ENCODE measurements around the gene CDC42SE2.
"Not testable (repeated sequence)": the region's sequence is repeated elsewhere in the genome, so short reads cannot be mapped to it uniquely, and the experiment has no call there.

The CDC42SE2 gene

DNA sequence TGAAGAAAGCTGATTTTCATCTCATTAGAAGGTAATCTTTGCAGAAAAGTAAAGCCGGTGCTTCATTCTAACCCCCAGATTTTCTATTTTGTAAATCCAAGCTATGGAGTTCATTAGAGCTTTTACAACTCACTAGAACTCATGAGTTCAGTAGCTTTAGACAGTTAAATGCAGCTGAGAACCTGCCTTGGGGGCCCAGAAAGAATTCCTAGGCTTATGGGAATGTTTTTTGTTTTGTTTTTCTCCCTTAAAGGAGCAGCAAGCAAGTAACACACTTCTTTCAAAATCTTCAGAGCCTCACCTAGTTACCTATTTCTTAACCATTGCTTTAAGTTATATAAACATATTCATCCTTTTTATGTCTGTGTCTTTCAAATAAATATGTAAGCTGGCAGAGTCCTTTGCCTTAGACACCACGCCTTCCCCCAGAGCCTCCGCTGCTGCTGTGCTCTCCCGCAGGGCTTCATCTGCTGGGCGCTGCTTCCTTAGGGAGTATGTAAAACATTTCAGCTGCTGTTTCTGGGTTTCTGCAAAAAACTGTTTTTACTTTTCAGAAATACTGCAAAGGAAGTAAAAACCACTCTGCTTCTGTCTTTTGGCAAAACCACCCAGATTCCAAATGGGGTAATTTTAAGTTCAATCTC, 132.9 kb downstream of the CDC42SE2 start:
- no peak for DNase-seq

DNA sequence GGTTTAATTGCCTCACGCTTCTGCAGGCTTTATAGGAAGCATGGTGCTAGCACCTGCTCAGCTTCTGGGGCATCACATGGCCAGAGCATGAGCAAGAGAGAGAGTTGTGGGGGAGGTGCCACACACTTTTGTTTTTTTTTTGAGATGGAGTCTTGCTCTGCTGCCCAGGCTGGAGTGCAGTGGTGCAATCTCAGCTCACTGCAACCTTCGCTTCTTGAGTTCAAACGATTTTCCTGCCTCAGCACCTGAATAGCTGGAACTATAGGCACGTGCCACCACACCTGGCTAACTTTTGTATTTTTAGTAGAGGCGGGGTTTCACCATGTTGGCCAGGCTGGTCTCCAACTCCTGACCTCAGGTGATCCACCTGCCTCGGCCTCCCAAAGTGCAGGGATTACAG, 135.2 kb downstream of the CDC42SE2 start:
- DNase-seq = not testable (repeated sequence)

DNA sequence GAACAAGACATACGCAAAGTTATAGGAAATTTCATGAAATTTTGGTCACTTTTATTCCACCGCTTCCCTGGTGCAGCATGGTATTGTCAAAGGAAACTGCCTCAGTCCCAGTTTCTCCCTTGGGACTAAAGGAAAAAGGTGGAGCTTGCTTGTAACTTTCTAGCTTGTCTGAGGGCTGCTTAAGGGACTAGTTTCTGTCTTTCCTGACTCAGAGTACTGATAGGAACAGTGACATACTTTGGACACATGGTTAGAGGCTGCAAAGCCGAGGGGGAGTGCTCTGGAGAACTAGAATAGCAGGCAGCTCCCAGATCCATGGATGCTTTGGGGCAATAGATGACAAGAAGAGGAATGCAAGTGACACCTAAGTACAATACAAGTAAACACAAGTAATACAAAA, 136.7 kb downstream of the CDC42SE2 start:
- no peak for DNase-seq

DNA sequence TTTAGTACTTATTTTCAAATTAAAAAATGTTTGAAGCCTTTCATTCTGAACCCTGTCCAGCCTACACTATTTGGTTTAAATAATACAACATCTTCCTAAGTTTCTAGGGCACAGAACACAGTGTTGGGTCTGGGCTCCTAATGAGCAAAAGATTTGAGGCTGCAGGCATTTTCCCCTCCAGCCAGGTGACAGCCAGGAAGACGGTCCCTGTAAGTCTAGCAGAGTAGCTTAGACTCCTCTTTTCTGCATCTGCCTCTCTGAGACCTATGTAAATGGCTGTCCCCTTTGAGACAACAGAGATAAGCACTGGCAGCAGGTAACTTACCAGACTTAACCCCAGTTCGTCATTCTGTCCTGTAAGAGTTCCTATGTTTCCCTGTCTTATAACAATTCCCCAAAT, 141.8 kb downstream of the CDC42SE2 start:
- DNase-seq = no peak

DNA sequence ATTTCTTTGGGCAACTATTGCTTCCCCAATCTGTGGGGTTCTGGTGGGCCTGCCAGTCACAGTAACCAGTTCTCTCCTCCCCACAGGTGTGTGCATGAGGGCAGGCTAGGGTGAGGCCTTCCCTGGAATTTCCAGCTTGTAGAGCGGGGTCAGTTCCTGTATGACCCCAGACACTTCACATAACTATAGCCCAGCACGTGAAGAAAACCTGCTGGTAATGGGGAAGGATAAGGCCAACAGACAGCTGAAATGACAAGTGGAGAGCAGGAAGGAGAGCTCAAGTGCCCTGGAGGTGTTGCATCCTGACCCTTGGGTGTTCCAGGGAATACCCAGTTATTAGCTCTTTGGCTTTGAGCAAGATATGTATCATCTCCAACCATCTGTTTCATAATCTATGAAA, 142.2 kb downstream of the CDC42SE2 start:
- no peak for DNase-seq

DNA sequence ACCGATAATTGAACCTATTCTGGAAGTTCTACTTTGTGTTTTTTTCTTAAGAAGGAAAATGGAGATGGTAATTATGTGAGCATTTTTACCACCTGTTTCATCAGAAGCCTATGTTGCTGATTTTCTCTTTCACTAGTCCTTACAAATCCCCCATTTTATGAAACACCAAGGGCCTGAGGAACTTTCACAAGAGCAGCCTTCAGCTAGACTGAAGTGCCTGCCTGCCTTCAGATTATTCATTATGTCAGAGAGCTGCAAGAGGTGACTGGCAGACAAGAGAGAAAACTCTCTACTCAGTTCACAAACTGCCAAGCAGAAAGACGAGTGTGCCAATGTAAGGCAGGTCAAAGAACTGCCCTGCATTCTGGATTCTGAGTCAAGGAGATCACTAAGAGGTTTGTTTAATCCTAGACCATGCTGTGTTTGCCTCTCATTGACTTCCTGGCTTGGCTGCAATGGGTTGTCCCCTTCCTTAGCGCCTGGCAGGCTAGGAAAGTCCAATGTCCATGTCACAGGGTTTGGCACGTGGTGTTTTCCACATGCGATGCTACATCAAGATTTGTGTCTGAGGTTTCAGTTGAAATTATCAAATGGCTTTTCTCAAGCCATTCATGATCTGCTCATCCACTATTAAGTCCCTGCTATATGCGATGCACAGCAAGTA, 143.3 kb downstream of the CDC42SE2 start:
- no peak for DNase-seq

DNA sequence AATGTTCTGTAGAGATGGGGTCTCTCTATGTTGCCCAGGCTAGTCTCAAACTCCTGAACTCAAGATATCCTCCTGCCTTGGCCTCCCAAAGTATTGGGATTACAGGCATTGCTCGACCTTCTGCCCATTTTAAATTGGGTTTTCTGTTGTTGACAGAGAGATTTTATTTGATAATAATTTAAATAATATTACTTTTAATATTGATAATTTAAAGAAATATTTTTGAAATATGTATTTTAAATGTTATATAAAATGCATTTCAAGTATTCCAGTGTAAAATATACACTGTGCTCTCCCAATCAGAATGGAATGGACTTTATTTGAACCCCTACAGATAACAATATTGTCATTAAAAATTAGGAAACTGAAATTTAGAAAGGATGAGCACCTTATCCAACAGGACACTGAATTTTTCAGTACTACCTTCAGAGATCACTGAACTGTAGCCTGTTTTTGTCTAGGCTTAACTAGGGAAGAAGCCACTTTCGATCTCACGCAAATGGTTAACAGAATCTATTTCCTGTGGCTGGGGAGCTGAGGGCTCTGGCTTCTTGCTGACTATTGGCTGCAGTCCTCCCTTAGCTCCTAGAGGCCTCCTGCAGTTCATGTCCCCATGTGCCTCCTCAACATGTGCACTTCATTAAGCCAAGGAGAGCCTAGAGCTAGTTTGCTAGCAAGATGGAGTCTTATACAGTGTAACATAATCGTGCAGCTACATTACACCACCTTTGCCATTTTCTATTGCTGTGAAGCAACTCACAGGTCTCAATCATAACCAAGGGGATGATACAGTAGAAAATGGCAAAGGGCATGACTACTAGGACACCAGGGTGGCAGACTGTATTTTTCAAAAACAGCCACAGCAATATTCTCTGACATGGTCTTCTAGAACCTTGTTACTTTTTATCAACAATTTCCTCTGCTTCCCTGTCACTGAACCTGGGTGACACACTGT, 150.0 kb downstream of the CDC42SE2 start:
- no peak for DNase-seq

DNA sequence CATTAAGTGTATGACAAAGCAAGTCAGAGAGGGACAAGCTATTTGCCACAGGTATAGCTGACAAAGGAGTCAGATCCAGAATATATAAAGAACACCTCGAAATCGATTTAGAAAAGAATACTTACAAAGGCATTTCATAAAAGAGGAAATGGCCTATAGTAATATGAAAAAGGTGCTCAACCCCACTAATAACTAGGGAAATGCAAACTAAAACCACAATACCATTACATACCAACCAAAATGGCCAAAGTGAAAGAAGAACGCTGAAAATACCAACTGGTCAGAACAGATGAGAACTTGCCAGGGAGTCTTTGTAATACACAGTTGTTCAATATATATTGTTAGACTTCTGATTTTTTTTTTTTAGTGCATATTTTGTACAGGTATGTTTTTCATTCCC, 152.9 kb downstream of the CDC42SE2 start:
- no peak for DNase-seq

DNA sequence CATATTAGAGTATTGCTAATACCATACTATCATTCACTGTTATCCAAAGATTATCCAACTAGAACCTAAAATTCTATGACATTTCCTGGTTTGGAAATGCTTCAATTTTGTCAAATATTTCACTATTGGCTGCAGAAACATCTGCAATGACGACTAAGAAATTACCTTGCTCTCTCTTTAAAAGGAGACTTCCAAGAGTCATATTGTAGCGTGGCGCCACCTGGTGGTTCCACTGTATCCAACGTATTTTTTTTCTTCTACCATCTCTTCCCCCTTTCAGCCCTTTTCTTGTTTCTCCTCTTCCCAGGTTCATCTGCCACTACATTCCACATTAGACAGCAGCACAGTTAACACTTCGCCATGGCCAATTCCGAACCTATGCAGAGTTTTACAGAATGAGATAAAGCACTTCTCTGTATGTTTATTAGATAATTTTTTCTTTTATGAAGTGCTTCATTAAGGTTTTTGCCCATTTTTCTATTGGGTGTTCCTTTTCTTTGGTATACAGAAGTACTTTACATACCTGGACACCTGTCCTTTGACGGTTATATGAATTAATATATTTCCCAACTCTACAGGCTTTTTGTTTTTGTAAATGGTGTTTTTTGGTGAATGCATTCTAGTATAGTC, 153.5 kb downstream of the CDC42SE2 start:
- peak; percentile 29 to 83 for DNase-seq

DNA sequence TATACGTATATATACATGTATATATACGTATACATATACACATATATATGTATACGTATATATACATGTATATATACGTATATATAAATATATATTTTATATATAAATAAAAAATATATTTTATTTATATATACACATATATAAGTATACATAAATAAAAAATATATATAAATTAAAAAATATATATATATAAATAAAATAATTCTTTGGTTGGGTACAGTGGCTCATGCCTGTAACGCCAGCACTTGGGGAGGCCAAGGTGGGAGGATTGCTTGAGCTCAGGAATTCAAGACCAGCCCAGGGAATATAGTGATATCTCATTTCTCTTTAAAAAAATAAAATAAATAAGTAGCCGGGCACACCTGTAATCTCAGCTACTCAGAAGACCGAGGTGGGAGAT, 155.0 kb downstream of the CDC42SE2 start:
- no peak for DNase-seq

DNA sequence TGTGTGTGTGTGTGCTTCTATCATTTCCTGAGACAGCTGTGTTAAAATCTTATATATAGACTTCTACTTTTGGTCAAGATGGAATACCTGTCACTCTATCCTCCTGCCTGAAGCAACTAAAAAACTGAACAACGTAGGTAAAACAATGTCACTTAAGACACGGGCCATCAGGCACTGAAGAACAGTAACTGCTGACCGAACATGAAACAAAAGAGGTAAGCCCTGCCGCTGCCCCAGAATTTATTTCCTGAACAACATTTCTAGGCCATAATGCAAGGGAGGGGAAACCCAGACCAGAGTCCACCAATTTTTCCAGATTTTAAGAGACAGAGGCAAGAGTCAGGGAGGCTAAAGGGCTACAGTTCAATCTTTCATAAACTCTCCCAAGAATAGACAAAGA, 156.0 kb downstream of the CDC42SE2 start:
- no peak for DNase-seq

DNA sequence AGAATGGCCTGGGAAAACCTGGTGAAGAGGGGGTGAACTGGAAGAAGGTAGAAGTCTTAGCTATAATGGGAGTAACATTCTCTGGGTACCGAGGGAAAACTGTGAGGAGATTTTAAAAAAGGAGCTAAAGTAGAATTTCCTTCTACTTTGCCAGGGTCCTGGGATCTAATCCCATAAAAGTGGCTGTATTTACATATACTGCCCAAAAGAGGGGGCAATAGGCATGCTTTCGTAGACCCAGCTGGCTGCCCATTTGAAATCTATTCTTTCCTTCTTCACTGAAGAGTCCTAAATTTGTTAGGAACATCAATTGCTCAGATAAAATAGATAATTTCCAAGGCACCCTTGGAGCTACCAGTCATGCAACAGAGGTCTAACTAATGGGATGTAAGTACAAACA, 159.2 kb downstream of the CDC42SE2 start:
- peak in 1 of 2 experiments; percentile 59 for DNase-seq

DNA sequence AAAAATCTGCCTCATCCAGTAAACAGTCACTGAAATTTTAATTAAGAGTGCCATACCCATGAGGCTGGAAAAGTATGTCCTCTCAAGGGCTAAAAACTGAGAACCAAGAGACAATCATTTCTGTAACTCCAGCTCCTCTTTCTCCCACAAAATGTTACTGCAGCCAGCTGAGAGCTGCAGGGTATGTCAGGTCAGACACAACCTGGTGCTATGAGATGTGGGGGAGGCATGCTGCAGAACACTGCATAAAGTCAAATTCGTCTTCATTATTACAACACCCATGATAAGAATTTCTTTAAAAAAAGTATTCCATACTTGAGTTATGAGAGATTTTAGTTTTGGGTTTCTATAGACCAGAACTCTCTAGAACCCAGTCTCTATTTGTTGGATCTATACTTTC, 162.2 kb downstream of the CDC42SE2 start:
- DNase-seq = no peak

DNA sequence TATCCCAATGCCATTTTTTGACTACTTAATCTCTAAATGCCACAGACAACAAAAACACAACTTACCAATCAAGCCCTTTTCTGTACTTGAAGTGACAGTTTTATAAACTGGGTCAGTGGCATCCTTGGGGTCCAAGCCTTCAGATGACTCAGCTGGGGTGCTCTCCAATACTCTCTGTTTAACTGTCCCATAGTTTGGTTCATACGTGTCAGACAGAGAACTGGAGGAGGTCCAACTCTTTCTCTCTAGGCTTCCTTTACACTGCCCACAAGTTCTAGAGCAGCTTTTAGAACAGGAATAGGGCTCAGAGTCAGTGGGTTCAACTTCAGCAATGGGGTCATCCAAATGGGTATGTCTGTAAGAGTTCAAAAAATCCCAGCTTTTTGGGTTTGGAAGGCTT, 166.9 kb downstream of the CDC42SE2 start:
- no peak for DNase-seq

DNA sequence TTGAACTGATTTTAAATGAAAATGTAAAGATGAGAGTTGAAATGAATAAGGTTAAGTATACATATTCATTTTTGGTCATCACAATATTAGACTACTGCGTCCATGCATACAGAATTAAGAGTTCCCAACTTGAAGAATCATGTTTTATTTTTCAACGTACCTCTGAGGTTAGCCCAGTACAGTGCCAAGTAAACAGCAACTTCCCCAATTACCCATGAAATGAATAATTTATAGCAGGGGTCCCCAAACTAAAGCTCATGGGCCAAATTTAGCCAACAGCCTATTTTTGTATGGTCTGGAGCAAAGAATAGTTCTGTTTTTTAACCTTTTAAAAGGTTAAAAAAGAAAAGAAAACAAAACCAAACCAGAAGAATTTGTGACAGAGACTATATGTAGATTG, 167.9 kb downstream of the CDC42SE2 start:
- DNase-seq = no peak

DNA sequence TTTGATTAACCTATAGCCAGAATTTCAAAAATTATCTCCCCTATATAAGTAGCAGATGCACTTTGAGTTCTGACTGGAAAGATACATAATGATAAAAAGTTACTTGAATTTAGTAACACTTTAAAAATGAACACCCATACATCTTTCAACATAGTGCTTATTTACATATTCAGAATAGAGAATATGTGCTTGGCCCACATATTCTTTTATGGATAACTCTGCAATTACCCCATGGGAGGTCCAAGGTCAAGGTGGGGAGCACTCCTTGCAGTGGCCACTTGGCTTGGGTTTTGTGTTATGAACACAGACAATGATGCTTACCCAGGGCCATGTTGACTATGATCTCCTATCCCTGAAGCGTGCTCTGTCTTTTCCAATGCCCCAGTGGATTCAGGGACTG, 169.3 kb downstream of the CDC42SE2 start:
- DNase-seq = no peak

DNA sequence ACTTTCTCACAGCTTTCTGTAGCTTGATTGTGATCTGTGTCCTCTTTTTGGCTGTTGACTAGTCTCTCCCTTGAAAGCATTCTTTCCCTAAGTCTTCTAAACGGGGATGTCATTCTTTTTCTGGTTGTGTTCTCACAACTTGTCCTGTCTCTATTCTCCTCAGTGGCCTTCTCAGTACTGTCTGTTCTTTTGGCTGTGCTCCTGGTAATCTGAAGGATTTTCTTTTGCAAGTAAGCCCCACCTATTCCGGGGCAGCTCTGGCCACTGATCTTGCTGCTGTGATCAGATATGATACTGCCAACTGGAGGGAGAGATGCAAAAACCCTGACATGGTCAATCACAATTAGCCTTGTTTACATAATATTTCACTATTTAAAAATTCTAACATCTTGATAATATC, 172.2 kb downstream of the CDC42SE2 start:
- no peak for DNase-seq

DNA sequence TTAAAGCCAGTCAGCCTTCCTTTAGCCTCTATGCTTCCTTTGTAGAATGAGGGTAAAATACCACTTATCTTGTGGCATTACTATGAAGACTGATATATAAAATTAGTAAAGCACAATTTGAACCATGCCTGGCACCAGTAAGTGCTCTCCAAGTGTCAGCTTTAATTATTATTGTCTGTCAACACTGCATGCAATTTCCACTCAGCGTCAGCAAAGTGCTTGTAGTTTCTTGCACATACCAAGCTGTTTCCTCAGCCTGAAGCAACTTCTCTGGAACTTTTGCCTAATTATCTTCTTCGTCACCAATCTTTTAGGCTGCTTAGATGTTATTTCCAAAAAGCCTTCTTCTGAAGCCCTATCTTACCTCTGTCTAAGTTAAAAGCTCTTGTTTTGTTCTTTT, 177.3 kb downstream of the CDC42SE2 start:
- no peak for DNase-seq

All from SW 1271 (cell line).